Measurements from ENCODE around the gene UCK2. TPM values are rescaled to one million over a fixed set of nuclear protein-coding genes. Genes with fewer than 3 reads are reported as not detected.

The UCK2 gene
- total and polyA plus RNA-seq, 10 of the 15 experiments (the other 5 are each of a cell fraction or from before 2014, with no cell fraction given), result 55.3 to 106 (median 84.9) TPM

DNA sequence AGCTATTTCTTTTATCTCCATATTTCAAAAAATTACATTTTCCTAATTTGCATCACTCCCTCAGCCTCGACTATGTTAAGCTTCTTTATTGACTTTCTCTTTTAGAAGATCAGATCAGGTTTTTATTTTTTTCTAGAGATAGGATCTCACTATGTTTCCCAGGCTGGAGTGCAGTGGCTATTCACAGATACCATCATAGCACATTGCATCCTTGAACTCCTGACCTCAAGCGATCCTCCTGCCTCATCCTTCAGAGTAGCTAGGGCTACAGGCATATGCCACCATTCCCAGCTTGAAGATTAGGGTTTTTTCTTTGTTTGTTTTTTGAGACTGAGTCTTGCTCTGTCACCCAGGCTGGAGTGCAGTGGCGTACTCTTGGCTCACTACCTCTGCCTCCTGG is 20.1 kb downstream of the UCK2 start:
- no peak overlapping the region for H3K9ac ChIP-seq (ENCODE audit: control insufficient read depth, insufficient read depth, low read length)
- H2AFZ ChIP-seq (ENCODE audit: control insufficient read depth, low read depth, low read length), result no peak overlapping the region
- ChIA-PET RAD21 (ENCODE audit: unreplicated experiment) (interaction anchor here (1.3 to 11.4 kb wide), 4 partner anchors 9 to 31 kb away, joined by 3 to 73 read pairs (median 5); partner anchors contain the start of gene UCK2), CTCF (interaction anchor here (0.8 to 4.8 kb wide), 5 partner anchors 10 to 24 kb away, joined by 3 to 22 read pairs (median 5); no protein-coding TSS in a partner anchor), SMC1A (ENCODE audit: uncharacterized antibody, unreplicated experiment) (interaction anchor here (0.6 to 17.9 kb wide), 8 partner anchors 9 to 79 kb away, joined by 3 to 212 read pairs (median 18); partner anchors contain the start of gene TMCO1), POLR2A (interaction anchor here (0.7 kb wide), 1 partner anchor 10 kb away, joined by 3 read pairs; no protein-coding TSS in a partner anchor)
- no TSS peak for BruUV-seq (replicated peaks)
- no peaks in the 10 kb centered on the region for H3K27me3 ChIP-seq (replicated peaks in 1 of 2; ENCODE audit: control insufficient read depth in 2 of 2, insufficient read depth in 2 of 2, low read length in 1 of 2)
- H3K36me3 ChIP-seq (ENCODE audit: control insufficient read depth in 2 of 2, insufficient read depth in 2 of 2, low read length in 1 of 2), result peaks cover 2 to 3% of the 10 kb centered on the region in 2 experiments; a peak in 2 of 4 replicates
- in situ Hi-C loops (cut with MboI) (loop anchor here (5.0 kb wide), 1 partner anchor 35 kb away; no protein-coding TSS in a partner anchor), intact Hi-C loops (cut with micrococcal nuclease; ENCODE audit: unreplicated experiment) (no loop called here)
- H3K4me3 ChIP-seq, result no peak overlapping the region
- H3K27ac ChIP-seq (ENCODE audit: control insufficient read depth, insufficient read depth), result no peak overlapping the region
- no peak for ATAC-seq
- DNase-seq (ENCODE audit: low read depth, low spot score), result no peak
- no peaks in the 10 kb centered on the region for H4K20me1 ChIP-seq (ENCODE audit: control insufficient read depth, insufficient read depth)
- no peak overlapping the region for H3K4me2 ChIP-seq (ENCODE audit: control insufficient read depth, insufficient read depth)
- H3K9me3 ChIP-seq (replicated peaks; ENCODE audit: control insufficient read depth, insufficient read depth, low read length), result no peaks in the 10 kb centered on the region; the same call in 2 of the 3 replicates
- H3K4me1 ChIP-seq (ENCODE audit: control insufficient read depth, insufficient read depth, low read length), result peaks cover 36% of the 10 kb centered on the region
- FAIRE-seq, result no peak
- 78% methylated on average over 3 of the region's 3 CpGs for WGBS (ENCODE audit: insufficient coverage, insufficient replicate concordance, low lambda C conversion rate, missing lambda C conversion rate)
- peaks cover 89% of the 10 kb centered on the region for H3K79me2 ChIP-seq (ENCODE audit: control insufficient read depth, insufficient read depth, low read length)
- TF ChIP-seq KLF5 (IDR thresholded peaks at IDR 0.05; ENCODE audit: partially characterized antibody) (no peak), CBX5 (IDR thresholded peaks at IDR 0.05; ENCODE audit: low read depth) (no peak), TAF1 (IDR thresholded peaks at IDR 0.05; ENCODE audit: borderline replicate concordance, low read depth, low read length) (no peak), NR2C2 (IDR thresholded peaks at IDR 0.05; ENCODE audit: borderline replicate concordance, control insufficient read depth, insufficient read length, low read depth) (no peak), MLLT1 (IDR thresholded peaks at IDR 0.05) (no peak), PML (IDR thresholded peaks at IDR 0.05; ENCODE audit: low read length) (no peak), IRF4 (IDR thresholded peaks at IDR 0.05; ENCODE audit: low read depth, low read length) (no peak), SMAD1 (IDR thresholded peaks at IDR 0.05; ENCODE audit: low read depth, partially characterized antibody) (no peak), KDM1A (IDR thresholded peaks at IDR 0.05; ENCODE audit: borderline replicate concordance) (no peak), RFX5 (IDR thresholded peaks at IDR 0.05; ENCODE audit: low read depth, low read length) (no peak), SKIL (IDR thresholded peaks at IDR 0.05; ENCODE audit: low read depth, poor library complexity, severe bottlenecking) (no peak), ZBTB4 (CRISPR knock-in tag; IDR thresholded peaks at IDR 0.05) (no peak), GABPA (IDR thresholded peaks at IDR 0.05; ENCODE audit: low read depth) (no peak)
- TF ChIP-seq, protein P1, sequence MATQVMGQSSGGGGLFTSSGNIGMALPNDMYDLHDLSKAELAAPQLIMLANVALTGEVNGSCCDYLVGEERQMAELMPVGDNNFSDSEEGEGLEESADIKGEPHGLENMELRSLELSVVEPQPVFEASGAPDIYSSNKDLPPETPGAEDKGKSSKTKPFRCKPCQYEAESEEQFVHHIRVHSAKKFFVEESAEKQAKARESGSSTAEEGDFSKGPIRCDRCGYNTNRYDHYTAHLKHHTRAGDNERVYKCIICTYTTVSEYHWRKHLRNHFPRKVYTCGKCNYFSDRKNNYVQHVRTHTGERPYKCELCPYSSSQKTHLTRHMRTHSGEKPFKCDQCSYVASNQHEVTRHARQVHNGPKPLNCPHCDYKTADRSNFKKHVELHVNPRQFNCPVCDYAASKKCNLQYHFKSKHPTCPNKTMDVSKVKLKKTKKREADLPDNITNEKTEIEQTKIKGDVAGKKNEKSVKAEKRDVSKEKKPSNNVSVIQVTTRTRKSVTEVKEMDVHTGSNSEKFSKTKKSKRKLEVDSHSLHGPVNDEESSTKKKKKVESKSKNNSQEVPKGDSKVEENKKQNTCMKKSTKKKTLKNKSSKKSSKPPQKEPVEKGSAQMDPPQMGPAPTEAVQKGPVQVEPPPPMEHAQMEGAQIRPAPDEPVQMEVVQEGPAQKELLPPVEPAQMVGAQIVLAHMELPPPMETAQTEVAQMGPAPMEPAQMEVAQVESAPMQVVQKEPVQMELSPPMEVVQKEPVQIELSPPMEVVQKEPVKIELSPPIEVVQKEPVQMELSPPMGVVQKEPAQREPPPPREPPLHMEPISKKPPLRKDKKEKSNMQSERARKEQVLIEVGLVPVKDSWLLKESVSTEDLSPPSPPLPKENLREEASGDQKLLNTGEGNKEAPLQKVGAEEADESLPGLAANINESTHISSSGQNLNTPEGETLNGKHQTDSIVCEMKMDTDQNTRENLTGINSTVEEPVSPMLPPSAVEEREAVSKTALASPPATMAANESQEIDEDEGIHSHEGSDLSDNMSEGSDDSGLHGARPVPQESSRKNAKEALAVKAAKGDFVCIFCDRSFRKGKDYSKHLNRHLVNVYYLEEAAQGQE (IDR thresholded peaks at IDR 0.05; ENCODE audit: low read depth, low read length), result no peak
